Stimulated activated memory B cell treated with anti-CD40 and anti-IgM and Interleukin-4, amounts not matched to agents 10 μg/mL and 1 μg/mL and 100 μg/mL, for 72 hours (primary cell): ENCODE results near the gene MPPE1.

Experiments
- ATAC-seq: fragments of 150-1000 bp; cut with Tn5 transposase; 2 replicates; pipeline ENCODE4 v1.10.0; 2021
- H3K27ac Mint-ChIP-seq: one replicate; pipeline ENCODE4 v1.8.0; 2022; ENCODE audit warnings: mild to moderate bottlenecking, mixed read lengths
- H3K27me3 Mint-ChIP-seq: one replicate; pipeline ENCODE4 v1.8.0; 2022; ENCODE audit warnings: mixed read lengths
- H3K36me3 Mint-ChIP-seq: one replicate; pipeline ENCODE4 v1.8.0; 2022; ENCODE audit warnings: mixed read lengths
- H3K4me1 Mint-ChIP-seq: one replicate; pipeline ENCODE4 v1.8.0; 2022; ENCODE audit warnings: mixed read lengths
- H3K4me3 Mint-ChIP-seq: one replicate; pipeline ENCODE4 v1.8.0; 2022; ENCODE audit warnings: mild to moderate bottlenecking, moderate library complexity, mixed read lengths
- H3K9me3 Mint-ChIP-seq: one replicate; pipeline ENCODE4 v1.8.0; 2022; ENCODE audit warnings: mixed read lengths

The MPPE1 gene

DNA sequence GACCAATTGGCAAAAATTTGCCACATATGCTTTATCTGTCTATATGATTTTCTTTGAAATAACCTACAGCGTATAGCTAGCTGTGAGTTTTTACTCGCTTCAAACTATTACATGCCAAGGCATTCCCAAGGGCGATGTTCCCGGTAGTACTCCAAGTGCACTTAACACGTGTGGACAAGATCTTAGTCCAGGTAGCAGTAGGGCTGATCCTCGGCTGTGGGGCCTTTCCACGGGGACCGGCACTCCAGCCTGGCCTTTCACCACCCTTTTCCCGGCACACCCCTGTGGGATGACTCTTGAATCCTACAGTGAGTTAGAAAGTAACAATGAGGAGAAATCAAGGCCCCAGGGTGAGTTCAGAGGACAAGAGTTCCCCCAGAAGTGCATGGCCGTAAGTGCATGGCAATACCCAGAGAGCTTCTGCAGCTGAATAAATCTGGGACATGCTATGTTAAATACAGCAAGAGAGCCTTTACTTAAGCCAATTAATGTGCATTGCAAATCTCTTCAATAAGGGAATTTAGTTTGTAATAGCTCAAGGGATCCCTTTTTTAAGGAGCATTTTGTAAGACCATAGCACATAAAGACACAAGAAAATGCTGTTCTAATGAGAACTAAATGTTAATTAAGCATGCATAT, 30.5 kb downstream of the MPPE1 start:
- H3K27ac Mint-ChIP-seq = no peak overlapping the region
- H3K9me3 Mint-ChIP-seq = peaks cover 2% of the 10 kb centered on the region
- no peaks in the 10 kb centered on the region for H3K27me3 Mint-ChIP-seq
- H3K36me3 Mint-ChIP-seq = peaks cover 17% of the 10 kb centered on the region
- no peak for ATAC-seq
- peaks cover 9% of the 10 kb centered on the region for H3K4me1 Mint-ChIP-seq
- no peak overlapping the region for H3K4me3 Mint-ChIP-seq

DNA sequence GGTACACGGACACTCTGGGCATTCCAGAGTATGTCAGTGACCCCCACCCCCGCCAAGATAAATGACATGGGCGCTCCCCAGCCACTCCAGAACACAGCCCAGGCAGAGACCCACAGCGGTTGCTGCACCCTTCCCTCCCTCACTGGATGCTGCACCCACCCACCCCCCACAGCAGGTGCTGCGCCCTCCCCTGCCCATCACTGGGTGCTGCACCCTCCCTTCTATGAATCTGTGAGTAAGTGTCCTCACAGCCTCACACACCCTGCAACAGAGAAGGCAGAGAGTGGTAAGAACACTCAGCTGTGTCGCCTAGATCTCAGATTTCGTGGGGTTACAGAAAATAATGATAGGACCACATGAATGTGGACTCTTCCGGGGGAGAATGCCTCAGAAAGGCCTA, 33.4 kb downstream of the MPPE1 start:
- Mint-ChIP-seq H3K27me3 (peaks cover 11% of the 10 kb centered on the region), H3K36me3 (peaks cover 7% of the 10 kb centered on the region), H3K4me3 (no peak overlapping the region), H3K27ac (no peak overlapping the region), H3K9me3 (peaks cover 2% of the 10 kb centered on the region), H3K4me1 (peaks cover 6% of the 10 kb centered on the region)
- ATAC-seq = no peak

DNA sequence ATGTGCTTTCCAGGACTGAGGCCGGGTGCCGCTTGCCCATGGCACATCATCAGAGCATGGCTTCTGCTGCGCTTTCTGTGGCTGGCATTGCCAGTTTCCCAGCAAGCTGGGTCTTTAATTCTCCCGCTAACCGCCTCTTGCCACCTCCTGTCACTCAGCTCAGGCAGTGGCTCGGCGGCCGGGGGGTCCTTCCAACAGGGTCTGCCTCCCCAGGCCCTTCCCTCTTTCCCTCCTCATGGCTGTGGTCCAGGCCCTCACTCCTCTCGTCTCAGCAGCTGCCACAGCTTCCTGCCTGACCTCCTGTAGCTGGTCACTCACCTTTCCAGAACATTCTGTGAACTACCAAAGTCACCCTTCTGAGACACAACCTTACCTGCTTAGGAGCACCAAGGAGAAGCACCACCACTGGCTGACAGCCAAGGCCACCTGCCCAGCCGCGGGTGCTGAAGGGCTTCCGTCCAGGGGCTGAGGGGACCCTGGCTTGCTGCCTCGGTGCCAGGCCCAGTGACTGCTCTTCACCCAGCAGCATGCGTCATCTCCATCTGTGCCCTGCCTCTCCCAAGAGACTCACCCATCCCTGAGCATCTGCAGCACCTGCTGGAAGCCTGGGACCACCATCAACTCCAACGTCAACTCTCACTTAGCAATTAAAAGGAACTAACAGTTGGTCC, 34.3 kb downstream of the MPPE1 start:
- peaks cover 19% of the 10 kb centered on the region for H3K27me3 Mint-ChIP-seq
- no peak overlapping the region for H3K4me3 Mint-ChIP-seq
- peaks cover 2% of the 10 kb centered on the region for H3K9me3 Mint-ChIP-seq
- H3K36me3 Mint-ChIP-seq = peaks cover 7% of the 10 kb centered on the region
- ATAC-seq = no peak
- H3K4me1 Mint-ChIP-seq = peaks cover 6% of the 10 kb centered on the region
- H3K27ac Mint-ChIP-seq = no peak overlapping the region

DNA sequence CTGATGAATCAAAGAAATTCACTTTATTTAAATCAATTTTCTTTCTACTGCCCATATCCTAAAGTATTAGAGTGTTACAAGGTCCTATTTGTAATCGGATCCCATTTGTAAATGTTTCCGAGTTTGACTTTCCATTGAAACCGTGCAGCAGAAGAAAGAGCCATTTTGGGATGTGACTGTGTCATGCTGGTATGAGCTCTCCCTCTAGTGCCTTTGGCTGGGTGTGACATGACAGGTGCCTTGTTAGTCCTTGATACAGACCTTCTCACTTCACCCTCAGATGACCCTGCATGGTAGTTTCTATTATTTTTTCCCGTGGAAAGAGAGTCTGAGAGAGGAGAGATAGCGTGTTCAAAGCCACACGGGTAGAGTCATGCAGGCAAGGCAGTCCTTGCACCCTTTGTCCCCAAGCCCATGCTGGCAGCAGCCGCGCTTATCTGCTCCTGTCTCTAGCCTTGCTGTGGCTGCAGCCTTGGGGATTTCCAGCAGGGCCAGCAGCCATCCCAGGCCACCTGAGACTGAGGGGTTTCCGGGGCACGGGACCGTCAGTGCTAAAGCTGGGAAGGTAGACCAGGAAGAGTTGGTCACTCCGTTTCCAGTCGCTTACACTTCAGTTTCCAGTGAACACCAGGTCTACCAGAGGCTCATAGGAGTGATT, 35.5 kb downstream of the MPPE1 start:
- Mint-ChIP-seq H3K27me3 (peaks cover 24% of the 10 kb centered on the region), H3K4me3 (no peak overlapping the region), H3K36me3 (peaks cover 7% of the 10 kb centered on the region), H3K27ac (no peak overlapping the region), H3K9me3 (peaks cover 2% of the 10 kb centered on the region), H3K4me1 (peaks cover 6% of the 10 kb centered on the region)
- ATAC-seq = no peak

DNA sequence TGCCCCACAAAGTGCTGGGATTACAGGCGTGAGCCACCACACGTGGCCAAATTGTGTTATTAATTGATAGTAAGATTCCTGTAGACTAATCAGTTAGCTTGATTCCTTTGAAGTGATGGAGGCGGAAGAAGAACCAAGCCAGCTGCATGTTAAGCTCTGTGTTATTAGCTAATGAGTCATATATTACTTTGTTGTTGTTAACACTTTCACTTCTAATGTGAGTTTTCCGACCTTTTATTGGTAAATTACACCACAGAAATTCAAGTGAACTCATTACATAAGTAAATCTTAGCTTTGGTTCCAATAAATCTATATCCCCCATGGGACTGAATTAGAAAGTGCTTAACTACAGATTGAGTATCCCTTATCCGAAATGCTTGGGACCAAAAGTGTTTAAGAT, 36.6 kb downstream of the MPPE1 start:
- peak overlapping the region; percentile 39 for H3K4me3 Mint-ChIP-seq
- no peak overlapping the region for H3K27ac Mint-ChIP-seq
- ATAC-seq = peak; percentile 62
- H3K27me3 Mint-ChIP-seq = peaks cover 32% of the 10 kb centered on the region
- peaks cover 6% of the 10 kb centered on the region for H3K4me1 Mint-ChIP-seq
- peaks cover 7% of the 10 kb centered on the region for H3K36me3 Mint-ChIP-seq
- peaks cover 2% of the 10 kb centered on the region for H3K9me3 Mint-ChIP-seq

DNA sequence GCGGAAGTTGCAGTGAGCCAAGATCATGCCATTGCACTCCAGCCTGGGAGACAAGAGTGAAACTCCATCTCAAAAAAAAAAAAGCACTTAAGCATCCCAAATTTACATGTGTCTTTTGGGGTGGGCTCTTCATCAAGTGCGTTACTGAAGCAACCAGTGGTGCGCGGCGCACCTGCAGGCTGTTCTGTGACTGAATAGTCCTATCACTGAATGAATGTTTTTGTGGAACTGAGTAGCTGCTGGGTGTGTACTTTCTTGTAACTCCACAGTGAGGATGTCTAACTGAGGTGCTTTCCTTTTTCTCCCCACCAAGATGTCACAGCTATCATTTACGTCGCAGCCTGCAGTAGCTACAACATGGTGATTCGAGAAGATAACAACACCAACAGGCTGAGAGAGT, 39.9 kb downstream of the MPPE1 start:
- H3K9me3 Mint-ChIP-seq = no peaks in the 10 kb centered on the region
- peak; percentile 55 for ATAC-seq
- peaks cover 38% of the 10 kb centered on the region for H3K27me3 Mint-ChIP-seq
- peaks cover 6% of the 10 kb centered on the region for H3K4me1 Mint-ChIP-seq
- H3K36me3 Mint-ChIP-seq = no peaks in the 10 kb centered on the region
- no peak overlapping the region for H3K27ac Mint-ChIP-seq
- no peak overlapping the region for H3K4me3 Mint-ChIP-seq

DNA sequence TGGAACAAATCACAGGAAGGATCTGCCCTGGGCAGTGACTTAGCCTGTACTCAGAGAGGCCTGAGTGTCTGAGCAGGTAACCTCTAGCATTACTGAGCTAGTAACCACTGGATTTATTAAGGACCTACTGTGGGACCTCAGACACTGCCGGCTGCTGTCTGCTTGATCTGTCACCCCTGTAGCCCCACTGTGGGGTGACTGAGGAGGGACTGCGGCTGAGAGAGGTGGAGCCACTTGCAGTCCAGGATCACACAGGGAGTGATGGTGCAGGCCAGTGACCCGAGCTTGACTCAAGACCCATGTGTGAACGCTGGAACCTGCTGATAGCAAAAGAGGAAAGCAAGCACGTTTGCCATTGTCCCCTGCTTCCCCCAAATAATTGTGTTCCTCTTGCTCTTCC, 41.4 kb downstream of the MPPE1 start:
- H3K4me1 Mint-ChIP-seq = peaks cover 6% of the 10 kb centered on the region
- ATAC-seq = no peak
- H3K9me3 Mint-ChIP-seq = no peaks in the 10 kb centered on the region
- no peak overlapping the region for H3K4me3 Mint-ChIP-seq
- no peaks in the 10 kb centered on the region for H3K36me3 Mint-ChIP-seq
- H3K27me3 Mint-ChIP-seq = peaks cover 36% of the 10 kb centered on the region
- H3K27ac Mint-ChIP-seq = no peak overlapping the region

DNA sequence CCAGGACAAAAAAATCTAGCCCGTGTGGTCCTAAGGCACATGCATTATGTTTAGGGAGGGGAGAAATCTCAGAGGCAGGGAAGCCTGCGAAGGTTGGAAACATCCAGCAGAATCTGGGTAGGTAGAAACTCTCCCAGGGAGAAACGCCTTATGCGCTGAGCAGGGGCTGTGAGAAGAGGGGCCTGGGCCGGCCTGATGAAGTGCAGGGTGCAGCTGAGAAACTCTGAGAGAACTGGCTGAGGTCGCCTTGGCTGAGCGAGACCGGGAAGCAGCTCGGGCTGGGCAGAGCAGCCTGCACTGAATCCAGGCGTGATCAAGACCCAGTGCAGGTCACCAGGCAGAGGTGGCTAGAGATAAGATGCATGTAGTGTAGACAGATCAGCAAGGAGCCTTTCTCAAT, 41.8 kb downstream of the MPPE1 start:
- ATAC-seq = no peak
- H3K36me3 Mint-ChIP-seq = no peaks in the 10 kb centered on the region
- no peak overlapping the region for H3K4me3 Mint-ChIP-seq
- peaks cover 32% of the 10 kb centered on the region for H3K27me3 Mint-ChIP-seq
- H3K9me3 Mint-ChIP-seq = no peaks in the 10 kb centered on the region
- H3K4me1 Mint-ChIP-seq = peaks cover 3% of the 10 kb centered on the region
- H3K27ac Mint-ChIP-seq = no peak overlapping the region

DNA sequence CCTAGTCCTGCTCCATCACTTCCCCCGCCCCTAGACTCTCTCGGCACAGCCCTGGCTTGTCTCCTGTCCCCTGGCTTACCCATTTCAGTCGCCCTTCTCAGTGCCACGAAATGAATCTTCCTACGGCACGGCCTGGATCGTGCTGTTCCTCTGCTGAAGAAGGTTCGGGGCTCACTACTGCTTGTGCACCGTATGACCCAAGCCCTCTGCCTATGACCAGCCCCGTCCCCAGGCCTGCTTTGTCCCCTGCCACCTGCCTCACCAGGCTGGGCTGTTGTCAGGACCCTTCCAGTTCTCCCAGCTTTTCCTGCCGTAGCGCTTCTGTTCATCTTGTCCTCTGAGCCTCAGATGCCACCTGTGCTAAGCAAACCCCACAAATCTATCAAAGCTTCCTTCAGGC, 43.0 kb downstream of the MPPE1 start:
- Mint-ChIP-seq H3K4me3 (no peak overlapping the region), H3K27ac (no peak overlapping the region), H3K9me3 (no peaks in the 10 kb centered on the region), H3K27me3 (peaks cover 28% of the 10 kb centered on the region), H3K36me3 (no peaks in the 10 kb centered on the region), H3K4me1 (no peaks in the 10 kb centered on the region)
- no peak for ATAC-seq

DNA sequence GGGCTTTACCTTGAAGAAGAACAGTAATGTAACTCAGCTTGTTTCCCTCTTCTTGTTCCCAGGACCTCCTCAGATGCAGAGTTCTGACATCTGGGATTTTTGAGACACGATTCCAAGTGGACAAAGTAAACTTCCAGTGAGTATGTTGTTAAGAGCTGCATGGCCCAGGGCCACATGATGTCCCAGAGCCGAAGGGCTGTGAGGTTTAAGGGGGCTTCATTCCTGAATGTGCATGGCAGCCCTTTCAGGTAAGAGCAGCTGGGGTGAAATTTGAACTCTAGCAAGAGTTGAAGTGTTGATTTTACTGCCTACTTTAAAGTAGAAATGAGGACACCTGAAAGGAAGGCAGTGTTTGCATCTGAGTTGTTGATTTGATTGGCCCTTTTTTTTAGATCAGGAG, 43.6 kb downstream of the MPPE1 start:
- no peaks in the 10 kb centered on the region for H3K9me3 Mint-ChIP-seq
- no peaks in the 10 kb centered on the region for H3K36me3 Mint-ChIP-seq
- ATAC-seq = no peak
- no peaks in the 10 kb centered on the region for H3K4me1 Mint-ChIP-seq
- H3K27ac Mint-ChIP-seq = no peak overlapping the region
- H3K4me3 Mint-ChIP-seq = no peak overlapping the region
- peaks cover 27% of the 10 kb centered on the region for H3K27me3 Mint-ChIP-seq

DNA sequence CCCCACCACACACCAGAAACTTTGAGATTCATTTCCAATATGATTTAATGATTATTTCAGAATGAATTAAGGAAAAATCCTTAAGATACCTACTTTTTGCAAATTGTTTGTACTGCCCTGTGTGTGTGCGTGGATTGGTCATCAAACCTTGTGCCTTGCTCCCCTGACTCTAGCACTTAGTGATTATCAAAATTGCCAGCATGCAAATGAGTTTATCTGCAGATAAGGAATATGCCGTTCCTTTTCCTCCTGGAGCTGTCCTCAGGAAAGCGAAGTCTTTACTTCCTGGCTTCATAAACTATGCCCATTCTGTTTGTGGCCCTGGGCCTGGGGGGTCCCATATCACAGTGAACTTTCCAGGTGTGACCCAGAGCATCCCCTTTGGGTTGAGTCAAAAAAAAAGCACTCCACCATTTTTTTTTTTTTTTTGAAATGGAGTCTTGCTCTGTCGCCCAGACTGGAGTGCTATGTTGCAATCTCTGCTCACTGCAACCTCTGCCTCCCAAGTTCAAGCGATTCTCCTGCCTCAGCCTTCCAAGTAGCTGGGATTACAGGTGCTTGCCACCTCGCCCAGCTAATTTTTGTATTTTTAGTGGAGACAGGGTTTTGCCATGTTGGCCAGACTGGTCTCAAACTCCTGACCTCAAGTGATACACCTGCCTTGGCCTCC, 45.5 kb downstream of the MPPE1 start:
- no peaks in the 10 kb centered on the region for H3K36me3 Mint-ChIP-seq
- H3K4me3 Mint-ChIP-seq = no peak overlapping the region
- no peak for ATAC-seq
- H3K9me3 Mint-ChIP-seq = no peaks in the 10 kb centered on the region
- H3K4me1 Mint-ChIP-seq = no peaks in the 10 kb centered on the region
- H3K27me3 Mint-ChIP-seq = peaks cover 14% of the 10 kb centered on the region
- H3K27ac Mint-ChIP-seq = no peak overlapping the region

DNA sequence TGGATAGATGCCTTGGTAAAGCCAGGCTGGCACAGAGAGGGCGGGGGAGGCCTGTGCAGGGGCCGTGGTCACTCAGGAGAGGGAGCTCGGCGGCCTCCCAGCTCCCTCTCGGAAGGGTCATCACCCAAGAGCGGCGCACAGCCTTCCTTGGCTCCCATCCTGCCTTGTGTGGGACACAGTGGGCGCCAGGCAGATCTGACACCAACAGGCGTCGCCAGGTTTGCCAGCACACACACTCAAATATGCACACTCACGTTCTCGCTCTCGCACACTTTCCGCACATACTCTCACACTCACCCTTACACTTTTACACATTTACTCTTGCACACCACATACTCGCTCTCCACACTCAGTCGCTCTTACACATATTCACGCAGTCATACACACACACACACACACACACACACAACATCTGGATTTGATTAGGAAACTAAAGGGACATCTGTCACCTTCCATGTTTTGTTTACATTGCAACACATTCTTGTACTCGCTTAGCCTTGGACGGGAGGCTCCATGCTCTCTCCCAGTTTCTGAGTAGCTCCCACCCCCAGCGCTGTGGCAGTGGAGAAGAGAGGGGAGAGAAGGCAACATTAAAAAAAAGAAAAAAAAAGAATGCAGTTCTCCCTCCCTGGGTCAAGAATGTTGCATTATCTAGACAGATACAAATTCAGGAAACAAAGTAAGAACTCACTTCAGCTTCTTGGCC, 46.4 kb downstream of the MPPE1 start:
- no peak overlapping the region for H3K27ac Mint-ChIP-seq
- no peak for ATAC-seq
- H3K27me3 Mint-ChIP-seq = peaks cover 9% of the 10 kb centered on the region
- no peaks in the 10 kb centered on the region for H3K4me1 Mint-ChIP-seq
- H3K36me3 Mint-ChIP-seq = no peaks in the 10 kb centered on the region
- no peak overlapping the region for H3K4me3 Mint-ChIP-seq
- H3K9me3 Mint-ChIP-seq = no peaks in the 10 kb centered on the region

DNA sequence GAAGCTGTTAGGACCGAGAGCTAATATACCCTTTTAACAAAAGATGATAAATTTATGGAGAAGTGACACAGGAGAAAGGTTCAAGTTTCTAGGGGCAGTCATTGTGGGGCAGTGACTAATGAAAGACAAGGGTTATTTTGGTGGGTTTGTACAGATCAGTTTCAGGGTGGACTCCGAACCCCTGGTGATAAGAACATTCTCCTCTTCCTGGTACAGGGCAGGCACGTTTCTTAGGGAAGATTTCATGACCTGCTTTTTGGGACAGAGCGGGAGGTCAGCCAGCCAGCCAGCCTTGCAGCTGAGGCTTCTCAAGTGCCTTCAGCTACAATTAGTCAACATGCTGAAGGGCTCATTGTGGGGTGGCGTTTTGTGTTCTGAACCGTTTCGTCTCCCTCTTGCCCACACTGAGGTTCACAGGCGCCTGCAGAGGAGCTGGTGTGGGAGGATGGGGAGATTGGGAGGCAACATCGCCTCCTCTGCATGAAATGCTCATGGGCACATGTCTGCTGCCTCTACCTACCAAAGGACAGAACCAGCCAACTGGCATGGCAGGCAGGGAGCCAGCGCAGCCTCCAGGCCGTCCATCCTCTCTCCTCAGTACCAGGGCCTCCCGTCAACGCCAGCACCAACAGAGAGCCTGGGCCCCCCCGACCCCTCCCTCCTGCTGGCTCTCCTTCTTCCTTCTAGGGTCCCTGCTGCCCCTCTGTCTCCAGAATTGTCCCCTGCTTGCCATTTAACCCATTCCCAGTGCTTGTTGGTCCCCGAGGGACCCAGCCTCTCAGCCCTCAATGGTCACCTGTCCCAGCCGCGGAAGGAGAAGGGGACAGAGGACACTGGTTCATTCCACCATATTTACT, 47.3 kb downstream of the MPPE1 start:
- Mint-ChIP-seq H3K4me1 (no peaks in the 10 kb centered on the region), H3K27me3 (peaks cover under 1% of the 10 kb centered on the region), H3K36me3 (no peaks in the 10 kb centered on the region), H3K9me3 (no peaks in the 10 kb centered on the region), H3K27ac (no peak overlapping the region), H3K4me3 (no peak overlapping the region)
- ATAC-seq = no peak

DNA sequence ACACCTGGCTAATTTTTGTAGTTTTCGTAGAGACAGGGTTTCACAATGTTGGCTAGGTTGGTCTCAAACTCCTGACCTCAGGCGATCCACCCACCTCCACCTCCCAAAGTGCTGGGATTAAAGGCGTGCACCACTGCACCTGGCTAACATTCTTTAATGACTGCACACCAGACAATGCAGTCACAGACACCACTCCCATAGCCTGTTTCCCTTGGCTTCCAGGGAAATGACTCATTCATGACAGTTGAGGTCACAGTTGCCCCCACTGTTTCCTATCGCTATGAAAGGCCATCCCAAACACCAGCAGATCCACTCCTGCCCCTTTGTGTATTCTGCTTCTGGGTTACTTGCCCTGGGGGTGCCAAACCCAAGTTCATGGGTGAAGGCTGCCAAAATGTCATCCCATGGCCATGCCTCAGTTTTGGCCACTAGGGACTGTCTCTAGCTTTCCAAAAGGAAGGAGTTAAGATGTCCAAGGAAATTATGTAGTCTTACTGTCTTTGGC, 48.2 kb downstream of the MPPE1 start:
- Mint-ChIP-seq H3K36me3 (peaks cover 6% of the 10 kb centered on the region), H3K9me3 (no peaks in the 10 kb centered on the region), H3K27me3 (no peaks in the 10 kb centered on the region), H3K27ac (no peak overlapping the region), H3K4me3 (no peak overlapping the region), H3K4me1 (no peaks in the 10 kb centered on the region)
- no peak for ATAC-seq
